Loucy (cell line): Measurements from ENCODE around the gene FBXL19.
"Not testable (repeated sequence)": the region's sequence is repeated elsewhere in the genome, so short reads cannot be mapped to it uniquely, and the experiment has no call there.

Experiments used
- H2AFZ ChIP-seq: fragments of 200-600 bp; sonication (generic); 2 replicates; pipeline ENCODE4 v1.6.0; 2016; ENCODE audit warnings: antibody characterized with exemption, mild to moderate bottlenecking, low read length, moderate library complexity
- H3F3A ChIP-seq: fragments of 200-600 bp; 2 replicates; pipeline ENCODE4 v1.6.0; 2016; ENCODE audit warnings: antibody characterized with exemption, low read depth, mild to moderate bottlenecking
- H3K27me3 ChIP-seq: fragments of 200-600 bp; sonication (generic); 2 replicates; pipeline ENCODE4 v1.6.1; 2014; ENCODE audit warnings: low read length, mild to moderate bottlenecking; ENCODE audit not compliant: insufficient read depth, poor library complexity, severe bottlenecking
- H3K36me3 ChIP-seq: fragments of 200-600 bp; sonication (generic); 2 replicates; pipeline ENCODE4 v1.6.1; 2016; ENCODE audit warnings: low read length; ENCODE audit not compliant: insufficient read depth
- H3K4me1 ChIP-seq: fragments of 200-600 bp; sonication (generic); 2 replicates; pipeline ENCODE4 v1.5.1; 2014; ENCODE audit warnings: low read length, mild to moderate bottlenecking; ENCODE audit not compliant: insufficient read depth, poor library complexity, severe bottlenecking
- H3K4me2 ChIP-seq: fragments of 200-600 bp; sonication (generic); 2 replicates; pipeline ENCODE4 v1.6.0; 2014; ENCODE audit warnings: antibody characterized with exemption, low read length, low read depth, mild to moderate bottlenecking; ENCODE audit not compliant: poor library complexity, severe bottlenecking
- H3K4me3 ChIP-seq: fragments of 200-600 bp; sonication (generic); 2 replicates; pipeline ENCODE4 v1.5.1; 2014; ENCODE audit warnings: low read length, mild to moderate bottlenecking, mixed read lengths; ENCODE audit not compliant: poor library complexity, severe bottlenecking
- H3K79me2 ChIP-seq: fragments of 200-600 bp; sonication (generic); 2 replicates; pipeline ENCODE4 v1.6.1; 2014; ENCODE audit warnings: low read length; ENCODE audit not compliant: insufficient read depth
- H3K9ac ChIP-seq: fragments of 200-600 bp; sonication (generic); 2 replicates; pipeline ENCODE4 v1.6.0; 2014; ENCODE audit warnings: mild to moderate bottlenecking, low read depth, low read length, moderate library complexity; ENCODE audit not compliant: poor library complexity, severe bottlenecking
- H3K9me2 ChIP-seq: fragments of 200-600 bp; sonication (generic); replicated peaks from 2 replicates; pipeline ENCODE4 v1.6.1; 2016; ENCODE audit warnings: low read depth, low read length, mixed read lengths
- H3K9me3 ChIP-seq: fragments of 200-600 bp; sonication (generic); 2 replicates; pipeline ENCODE4 v1.6.1; 2014; ENCODE audit warnings: mild to moderate bottlenecking, antibody characterized with exemption, low read length, low read depth; ENCODE audit not compliant: insufficient read depth
- H4K20me1 ChIP-seq: fragments of 200-600 bp; sonication (generic); 2 replicates; pipeline ENCODE4 v1.6.0; 2014; ENCODE audit warnings: antibody characterized with exemption, low read length, mild to moderate bottlenecking; ENCODE audit not compliant: insufficient read depth, poor library complexity, severe bottlenecking
- EZH2phosphoT487 ChIP-seq: fragments of 200-600 bp; IDR thresholded peaks from 2 replicates; pipeline ENCODE4 v1.6.1; 2018; ENCODE audit warnings: antibody characterized with exemption, mild to moderate bottlenecking, moderate library complexity, borderline replicate concordance
- TF ChIP-seq, protein P1 (sequence below): fragments of 200-600 bp; sonication (generic); conservative IDR thresholded peaks from 2 replicates; pipeline ENCODE4 v1.5.1; 2014; ENCODE audit warnings: mild to moderate bottlenecking, antibody characterized with exemption, low read length

FBXL19 gene

DNA sequence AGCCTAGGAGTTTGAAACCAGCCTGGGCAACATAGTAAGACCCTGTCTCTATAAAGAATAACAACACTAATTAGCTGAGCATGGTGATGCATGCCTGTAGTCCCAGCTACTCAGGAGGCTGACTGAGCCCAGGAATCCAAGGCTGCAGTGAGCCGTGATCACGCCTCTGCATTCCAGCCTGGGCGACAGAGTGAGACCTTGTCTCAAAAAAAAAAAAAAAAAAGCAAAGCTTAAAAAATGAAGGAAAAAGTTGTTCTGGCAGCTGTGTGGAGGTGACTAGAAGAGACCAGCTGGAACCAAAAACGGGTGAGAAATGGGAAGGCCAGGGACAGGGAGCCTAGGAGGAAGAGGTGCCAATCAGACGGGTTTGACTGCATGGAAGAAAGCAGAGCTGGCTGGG, 33.7 kb upstream of the FBXL19 start:
- no peaks in the 10 kb centered on the region for H3K9me2 ChIP-seq
- TF ChIP-seq, protein P1, sequence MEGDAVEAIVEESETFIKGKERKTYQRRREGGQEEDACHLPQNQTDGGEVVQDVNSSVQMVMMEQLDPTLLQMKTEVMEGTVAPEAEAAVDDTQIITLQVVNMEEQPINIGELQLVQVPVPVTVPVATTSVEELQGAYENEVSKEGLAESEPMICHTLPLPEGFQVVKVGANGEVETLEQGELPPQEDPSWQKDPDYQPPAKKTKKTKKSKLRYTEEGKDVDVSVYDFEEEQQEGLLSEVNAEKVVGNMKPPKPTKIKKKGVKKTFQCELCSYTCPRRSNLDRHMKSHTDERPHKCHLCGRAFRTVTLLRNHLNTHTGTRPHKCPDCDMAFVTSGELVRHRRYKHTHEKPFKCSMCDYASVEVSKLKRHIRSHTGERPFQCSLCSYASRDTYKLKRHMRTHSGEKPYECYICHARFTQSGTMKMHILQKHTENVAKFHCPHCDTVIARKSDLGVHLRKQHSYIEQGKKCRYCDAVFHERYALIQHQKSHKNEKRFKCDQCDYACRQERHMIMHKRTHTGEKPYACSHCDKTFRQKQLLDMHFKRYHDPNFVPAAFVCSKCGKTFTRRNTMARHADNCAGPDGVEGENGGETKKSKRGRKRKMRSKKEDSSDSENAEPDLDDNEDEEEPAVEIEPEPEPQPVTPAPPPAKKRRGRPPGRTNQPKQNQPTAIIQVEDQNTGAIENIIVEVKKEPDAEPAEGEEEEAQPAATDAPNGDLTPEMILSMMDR, result no peak
- H3K36me3 ChIP-seq, result no peaks in the 10 kb centered on the region; the same call in 1 of the 2 replicates
- no peaks in the 10 kb centered on the region for H3K9me3 ChIP-seq
- no peak overlapping the region for H2AFZ ChIP-seq
- no peak overlapping the region for H3K4me3 ChIP-seq
- H3K27me3 ChIP-seq, result no peaks in the 10 kb centered on the region
- H3K4me1 ChIP-seq, result peaks cover 17% of the 10 kb centered on the region
- peaks cover 6% of the 10 kb centered on the region for H4K20me1 ChIP-seq
- no peak overlapping the region for H3K9ac ChIP-seq
- peaks cover 13% of the 10 kb centered on the region for H3K79me2 ChIP-seq
- no peak overlapping the region for H3K4me2 ChIP-seq
- H3F3A ChIP-seq, result peaks cover 5% of the 10 kb centered on the region; the same call in 1 of the 2 replicates

DNA sequence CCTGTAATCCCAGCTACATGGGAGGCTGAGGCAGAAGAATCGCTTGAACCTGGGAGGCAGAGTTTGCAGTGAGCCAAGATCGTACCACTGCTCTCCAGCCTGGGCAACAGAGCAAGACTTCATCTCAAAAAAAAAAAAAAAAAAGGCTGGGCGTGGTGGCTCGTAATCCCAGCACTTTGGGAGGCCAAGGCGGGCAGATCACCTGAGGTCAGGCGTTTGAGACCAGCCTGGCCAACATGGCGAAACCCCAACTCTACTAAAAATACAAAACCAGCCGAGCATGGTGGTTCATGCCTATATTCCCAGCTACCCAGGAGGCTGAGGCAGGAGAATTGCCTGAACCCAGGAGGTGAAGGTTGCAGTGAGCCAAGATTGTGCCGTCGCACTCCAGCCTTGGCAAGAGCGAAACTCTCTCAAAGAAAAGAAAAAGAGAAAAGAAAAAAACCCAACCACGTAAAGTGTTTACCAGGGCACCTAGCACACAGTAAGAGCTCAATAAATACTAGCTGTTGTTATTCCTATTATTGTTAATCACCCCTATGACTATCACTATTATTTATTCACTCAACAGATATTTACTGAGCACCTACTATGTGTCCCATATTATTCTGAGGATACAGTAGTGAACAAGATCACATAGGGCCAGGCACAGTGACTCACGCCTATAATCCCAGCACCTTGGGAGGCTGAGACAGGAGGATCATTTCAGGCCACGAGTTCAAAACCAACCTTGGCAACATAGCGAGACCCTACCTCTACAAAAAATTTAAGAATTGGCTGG, 32.1 kb upstream of the FBXL19 start:
- H3K9me2 ChIP-seq, H3K4me2 ChIP-seq, H3K9ac ChIP-seq, H3K9me3 ChIP-seq, H4K20me1 ChIP-seq, H3K4me3 ChIP-seq, H2AFZ ChIP-seq, H3K27me3 ChIP-seq, H3K36me3 ChIP-seq: not testable (repeated sequence)
- Histone ChIP-seq H3F3A (peaks cover 15% of the 10 kb centered on the region; the same call in 1 of the 2 replicates), H3K4me1 (peaks cover 21% of the 10 kb centered on the region), H3K79me2 (peaks cover 13% of the 10 kb centered on the region)

DNA sequence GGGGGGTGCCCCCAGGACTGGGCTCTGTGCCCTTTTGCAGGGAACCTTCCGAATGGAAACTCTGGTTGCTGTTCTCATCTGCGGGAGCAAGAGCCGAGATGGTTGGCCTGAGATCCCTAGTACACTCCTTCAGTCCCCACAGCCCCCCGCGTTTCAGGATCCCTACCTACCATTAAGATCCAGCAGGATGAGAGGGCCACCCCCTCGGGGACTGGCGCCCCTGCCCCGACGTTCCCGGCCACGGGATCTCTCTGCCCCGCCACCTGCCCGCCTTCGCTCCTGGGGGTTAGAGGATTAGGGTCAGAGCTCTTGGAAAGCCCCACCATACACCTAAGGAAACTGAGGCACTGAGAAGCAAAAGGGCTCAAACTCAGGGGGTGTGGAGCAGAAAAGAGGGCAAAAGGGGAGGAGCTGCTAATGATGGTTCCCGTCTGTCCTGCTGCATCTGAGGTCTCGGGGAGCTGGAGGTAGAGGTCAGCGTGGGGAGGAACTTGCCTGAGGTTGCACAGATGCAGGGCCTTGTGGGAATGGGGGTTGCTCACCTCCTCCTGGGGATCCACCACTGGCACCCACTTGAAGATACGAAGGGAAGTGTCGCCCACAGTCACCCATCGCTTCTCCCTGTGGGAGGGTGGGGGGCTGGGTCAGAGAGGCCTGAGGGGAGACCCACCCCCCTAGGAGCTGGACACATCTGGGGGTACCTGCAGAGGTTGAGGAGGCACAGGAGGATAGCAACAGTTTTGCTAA, 30.5 kb upstream of the FBXL19 start:
- peak overlapping the region; percentile 95; the same call in 1 of the 2 replicates for H2AFZ ChIP-seq
- no peaks in the 10 kb centered on the region for H3K27me3 ChIP-seq
- peaks cover 13% of the 10 kb centered on the region for H3K79me2 ChIP-seq
- H3K9ac ChIP-seq, result peak overlapping the region; percentile 97
- H3K4me1 ChIP-seq, result peaks cover 27% of the 10 kb centered on the region
- no peaks in the 10 kb centered on the region for H3K9me3 ChIP-seq
- peak overlapping the region; percentile 100 for H3K4me2 ChIP-seq
- TF ChIP-seq, protein P1, result no peak
- TF ChIP-seq EZH2phosphoT487, result no peak
- peak overlapping the region; percentile 99 for H3K4me3 ChIP-seq
- H3F3A ChIP-seq, result peaks cover 15% of the 10 kb centered on the region; the same call in 1 of the 2 replicates
- H4K20me1 ChIP-seq, result peaks cover 6% of the 10 kb centered on the region
- no peaks in the 10 kb centered on the region; the same call in 1 of the 2 replicates for H3K36me3 ChIP-seq
- no peaks in the 10 kb centered on the region for H3K9me2 ChIP-seq
